ES-I3 (cell line): ENCODE results near the gene KLF15.

Experiments
- H3K36me3 ChIP-seq: 2 replicates; pipeline ENCODE4 v1.6.1; 2013; ENCODE audit warnings: mild to moderate bottlenecking, low read length, control low read depth, moderate library complexity; ENCODE audit not compliant: insufficient read depth
- H3K4me1 ChIP-seq: 2 replicates; pipeline ENCODE4 v1.6.1; 2013; ENCODE audit warnings: mild to moderate bottlenecking, control low read depth, low read length; ENCODE audit not compliant: insufficient read depth
- H3K9ac ChIP-seq: 2 replicates; pipeline ENCODE4 v1.6.1; 2013; ENCODE audit warnings: low read depth, mild to moderate bottlenecking, low read length, moderate library complexity
- H3K9me3 ChIP-seq: 2 replicates; pipeline ENCODE4 v1.6.1; 2013; ENCODE audit warnings: mild to moderate bottlenecking, low read length, moderate library complexity; ENCODE audit not compliant: control insufficient read depth, insufficient read depth

Gene KLF15

GRCh38 chr3:126394179-126394976, 37.2 kb upstream of the KLF15 start, which contains the start of gene CFAP100:
Gene CFAP100, plus strand, starts transcription at chr3:126394909. Its CDS starts 1,092 bp downstream, at chr3:126396001.
- Histone ChIP-seq H3K4me1 (no peaks in the 10 kb centered on the region; the same call in 1 of the 2 replicates), H3K9me3 (no peaks in the 10 kb centered on the region), H3K9ac (peak within 1 kb of the TSS; percentile 36), H3K36me3 (no peaks in the 10 kb centered on the region)

DNA sequence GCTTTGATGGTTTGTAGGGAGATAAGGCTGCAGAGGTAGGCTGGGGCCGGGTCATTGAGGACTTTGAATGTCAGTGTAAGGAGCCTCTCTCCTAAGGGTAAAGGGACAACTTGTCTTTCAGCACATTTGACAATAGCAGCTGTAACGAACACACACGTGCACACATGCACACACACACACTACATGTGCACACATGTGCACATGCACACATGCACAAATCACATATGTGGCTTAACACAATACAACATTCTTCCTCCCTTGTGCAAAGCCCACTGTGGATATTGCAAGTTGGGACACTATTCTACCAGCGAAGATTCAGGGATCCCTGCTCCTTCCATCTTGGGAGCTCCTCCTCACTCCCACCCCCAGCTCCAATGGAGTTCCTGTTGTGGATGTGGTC, 36.4 kb upstream of the KLF15 start:
- Histone ChIP-seq H3K36me3 (no peaks in the 10 kb centered on the region), H3K9ac (no peak overlapping the region; the same call in 1 of the 2 replicates), H3K9me3 (no peaks in the 10 kb centered on the region), H3K4me1 (no peaks in the 10 kb centered on the region; the same call in 1 of the 2 replicates)

GRCh38 chr3:126392246-126392645, 35.0 kb upstream of the KLF15 start:
- H3K36me3 ChIP-seq = no peaks in the 10 kb centered on the region
- H3K9me3 ChIP-seq = no peaks in the 10 kb centered on the region
- H3K4me1 ChIP-seq = no peaks in the 10 kb centered on the region; the same call in 1 of the 2 replicates
- H3K9ac ChIP-seq = no peak overlapping the region

DNA sequence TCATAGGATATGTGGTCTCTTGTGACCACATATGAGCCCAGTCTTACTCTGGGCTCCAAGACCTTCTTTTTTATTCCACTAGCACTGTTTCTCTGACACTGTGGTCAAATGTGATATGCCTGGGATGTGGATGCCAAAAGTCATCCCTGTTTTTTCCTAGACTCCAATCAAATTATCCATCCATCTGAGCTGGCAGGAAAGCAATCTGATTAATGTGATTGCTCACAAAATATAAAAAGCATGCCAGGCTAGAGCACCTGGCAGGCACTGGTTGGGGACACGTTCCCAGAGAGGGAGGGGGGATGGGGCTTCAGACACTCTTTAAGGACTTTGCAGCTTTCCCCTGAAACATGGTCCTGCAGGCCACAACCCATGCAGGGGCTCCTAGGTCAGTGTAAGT, 34.4 kb upstream of the KLF15 start:
- Histone ChIP-seq H3K36me3 (no peaks in the 10 kb centered on the region), H3K4me1 (no peaks in the 10 kb centered on the region; the same call in 1 of the 2 replicates), H3K9me3 (no peaks in the 10 kb centered on the region), H3K9ac (no peak overlapping the region)

- no peaks in the 10 kb centered on the region for H3K9me3 ChIP-seq
- no peaks in the 10 kb centered on the region for H3K36me3 ChIP-seq
- no peaks in the 10 kb centered on the region; the same call in 1 of the 2 replicates for H3K4me1 ChIP-seq
- H3K9ac ChIP-seq = no peak overlapping the region
These were observed 33.5 kb upstream of the KLF15 start for GRCh38 chr3:126390751-126391150.

DNA sequence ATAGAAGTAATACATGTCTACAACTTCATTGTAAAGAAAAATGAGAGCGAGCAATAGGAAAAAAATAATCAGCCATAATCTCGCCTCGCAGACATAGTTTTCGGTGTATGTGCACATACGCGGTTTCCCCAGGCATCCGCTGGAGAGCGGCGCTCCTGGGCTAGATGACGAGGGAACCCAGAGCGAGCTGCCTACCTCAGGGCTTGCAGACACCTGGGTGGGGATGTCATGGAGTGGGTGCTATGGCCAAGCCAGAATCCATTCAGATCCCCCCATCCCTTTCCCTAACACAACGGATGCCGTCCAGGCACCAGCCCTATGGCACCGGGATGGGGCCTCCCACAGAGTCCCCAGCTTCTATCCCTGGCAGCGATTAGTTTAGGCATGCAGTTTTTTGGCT, 33.0 kb upstream of the KLF15 start:
- no peaks in the 10 kb centered on the region for H3K36me3 ChIP-seq
- H3K9me3 ChIP-seq = no peaks in the 10 kb centered on the region
- no peaks in the 10 kb centered on the region; the same call in 1 of the 2 replicates for H3K4me1 ChIP-seq
- no peak overlapping the region for H3K9ac ChIP-seq

DNA sequence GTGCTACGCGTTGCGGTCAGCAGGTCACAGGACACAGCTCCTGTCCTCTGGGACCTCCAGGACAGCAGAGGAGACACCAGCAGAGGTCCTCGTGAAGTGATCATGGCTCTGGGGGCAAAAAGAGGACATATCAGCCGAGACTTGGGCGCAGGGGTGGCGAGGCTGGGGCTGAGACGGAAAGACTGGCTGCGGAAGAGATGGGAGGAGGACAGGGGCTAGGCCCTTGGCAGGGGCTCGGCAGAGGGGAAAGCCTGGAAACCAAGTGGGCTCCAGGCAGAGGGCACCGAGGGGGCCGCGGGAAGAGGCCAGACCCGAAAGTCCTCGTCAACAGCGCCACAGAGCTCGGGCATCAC, 32.6 kb upstream of the KLF15 start:
- no peak overlapping the region for H3K9ac ChIP-seq
- no peaks in the 10 kb centered on the region for H3K9me3 ChIP-seq
- H3K36me3 ChIP-seq = no peaks in the 10 kb centered on the region
- H3K4me1 ChIP-seq = no peaks in the 10 kb centered on the region; the same call in 1 of the 2 replicates

DNA sequence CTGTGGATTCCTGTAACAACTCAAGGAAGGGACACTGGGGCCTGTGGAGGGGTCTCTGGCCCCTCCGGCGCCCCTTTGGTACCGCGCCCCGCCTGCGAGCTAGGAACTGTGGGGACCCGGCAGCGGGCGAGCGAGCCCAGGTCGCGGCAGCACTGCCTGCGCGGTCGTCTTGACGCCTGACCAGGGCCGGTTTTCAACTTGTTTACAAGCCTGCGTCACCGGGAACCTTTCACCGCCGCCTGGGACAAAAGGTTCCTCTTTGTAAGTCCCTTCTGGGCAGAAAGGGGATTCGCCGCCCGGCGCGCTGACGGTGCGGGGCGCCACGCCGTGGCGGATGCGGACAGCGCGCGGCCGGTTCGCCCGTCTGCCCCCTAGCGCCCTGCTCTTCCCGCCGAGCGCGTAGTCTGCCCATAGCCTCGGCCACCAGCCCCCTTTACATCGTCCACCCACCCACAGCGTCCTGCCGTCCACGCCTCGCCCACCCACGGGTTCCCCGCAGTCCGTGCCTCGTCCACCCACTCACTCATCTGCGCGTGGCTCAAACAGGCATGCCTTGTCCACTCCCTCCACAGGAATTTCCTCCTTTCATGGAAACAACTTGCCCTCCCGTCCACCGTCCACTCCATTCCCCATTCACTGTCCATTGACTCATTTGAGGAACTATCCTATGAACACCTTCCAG, 32.0 kb upstream of the KLF15 start:
- no peaks in the 10 kb centered on the region for H3K36me3 ChIP-seq
- peak overlapping the region; percentile 60 for H3K9ac ChIP-seq
- H3K4me1 ChIP-seq = no peaks in the 10 kb centered on the region; the same call in 1 of the 2 replicates
- no peaks in the 10 kb centered on the region for H3K9me3 ChIP-seq

- Histone ChIP-seq H3K4me1 (no peaks in the 10 kb centered on the region), H3K9ac (no peak overlapping the region), H3K36me3 (no peaks in the 10 kb centered on the region), H3K9me3 (no peaks in the 10 kb centered on the region)
These were observed 24.8 kb upstream of the KLF15 start for GRCh38 chr3:126381966-126382365.

GRCh38 chr3:126380011-126380768, 23.0 kb upstream of the KLF15 start:
- H3K36me3 ChIP-seq = no peaks in the 10 kb centered on the region
- H3K9ac ChIP-seq = no peak overlapping the region
- no peaks in the 10 kb centered on the region for H3K4me1 ChIP-seq
- H3K9me3 ChIP-seq = no peaks in the 10 kb centered on the region

DNA sequence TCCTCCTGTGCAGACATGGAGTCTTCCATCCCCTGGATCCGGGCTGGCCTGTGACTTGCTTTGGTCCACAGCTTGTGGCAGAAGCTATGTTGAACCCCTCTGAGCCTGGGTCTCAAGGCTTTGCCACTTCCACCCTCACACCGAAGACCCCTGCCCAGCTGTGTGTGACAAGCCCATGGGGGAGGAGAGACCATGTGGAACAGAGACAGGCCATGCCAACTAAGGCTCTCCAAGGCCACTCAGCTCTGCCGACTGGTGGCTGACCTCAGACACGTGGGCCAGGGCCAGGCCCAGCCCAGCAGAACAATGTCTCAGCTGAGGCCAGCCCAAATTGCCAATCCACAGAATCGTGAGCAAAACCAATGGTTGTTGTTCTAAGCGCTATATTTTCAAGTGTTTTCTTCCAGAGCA, 21.1 kb upstream of the KLF15 start:
- Histone ChIP-seq H3K9me3 (no peaks in the 10 kb centered on the region), H3K36me3 (no peaks in the 10 kb centered on the region), H3K4me1 (no peaks in the 10 kb centered on the region), H3K9ac (no peak overlapping the region)

GRCh38 chr3:126377211-126377610, 20.0 kb upstream of the KLF15 start:
- Histone ChIP-seq H3K9ac (no peak overlapping the region), H3K36me3 (no peaks in the 10 kb centered on the region), H3K4me1 (no peaks in the 10 kb centered on the region), H3K9me3 (no peaks in the 10 kb centered on the region)

- Histone ChIP-seq H3K9me3 (no peaks in the 10 kb centered on the region), H3K9ac (no peak overlapping the region), H3K36me3 (no peaks in the 10 kb centered on the region), H3K4me1 (no peaks in the 10 kb centered on the region)
These were observed 19.2 kb upstream of the KLF15 start for GRCh38 chr3:126376444-126376843.

- Histone ChIP-seq H3K9ac (no peak overlapping the region), H3K4me1 (no peaks in the 10 kb centered on the region)
These were observed 18.7 kb upstream of the KLF15 start for GRCh38 chr3:126375835-126376331.

More at GRCh38 chr3:126375835-126376331, 18.7 kb upstream of the KLF15 start:
- Histone ChIP-seq H3K9me3 (no peaks in the 10 kb centered on the region), H3K36me3 (no peaks in the 10 kb centered on the region)
